Natural killer cell (primary cell): ENCODE measurements around the gene CXorf58. TPM values are rescaled to one million over a fixed set of nuclear protein-coding genes. Genes with fewer than 3 reads are reported as not detected.

ENCODE experiments used
- ATAC-seq, 3 donors: fragments of 150-1000 bp in 2 of 3; fragments of 200-7000 bp in 1 of 3; cut with Tn5 transposase; 1 replicate in 1 of 3; 2 replicates in 2 of 3; pipeline ENCODE4 v1.10.0; 2021; ENCODE audit warnings: mild to moderate bottlenecking in 2 of 3, moderate library complexity in 2 of 3
- DNase-seq, 2 donors: peaks; one replicate each; pipeline versions ENCODE4 v3.0.0 to v3.0.0-alpha.2; 2013 to 2021; ENCODE audit warnings: mixed read lengths in 1 of 2
- H3K27ac ChIP-seq: one replicate; pipeline ENCODE4 v1.5.1; 2013; ENCODE audit warnings: mild to moderate bottlenecking, low read length
- H3K27me3 ChIP-seq: one replicate; pipeline ENCODE4 v1.6.1; 2013; ENCODE audit warnings: low read length; ENCODE audit not compliant: control insufficient read depth, insufficient read depth
- H3K36me3 ChIP-seq: one replicate; pipeline ENCODE4 v1.6.1; 2013; ENCODE audit warnings: low read length; ENCODE audit not compliant: control insufficient read depth, insufficient read depth
- H3K4me1 ChIP-seq: one replicate; pipeline ENCODE4 v1.6.1; 2013; ENCODE audit warnings: low read length; ENCODE audit not compliant: control insufficient read depth, insufficient read depth
- H3K4me3 ChIP-seq: one replicate; pipeline ENCODE4 v1.5.1; 2013; ENCODE audit warnings: low read length
- H3K9me3 ChIP-seq: one replicate; pipeline ENCODE4 v1.6.1; 2013; ENCODE audit warnings: low read length; ENCODE audit not compliant: control insufficient read depth, insufficient read depth
- H3K27ac Mint-ChIP-seq, 2 donors: one replicate each; pipeline ENCODE4 v1.8.0; 2022; ENCODE audit warnings: mild to moderate bottlenecking in 2 of 2, mixed read lengths in 2 of 2, moderate library complexity in 1 of 2
- H3K27me3 Mint-ChIP-seq, 2 donors: one replicate each; pipeline ENCODE4 v1.8.0; 2022; ENCODE audit warnings: low read depth in 2 of 2, mixed read lengths in 2 of 2
- H3K36me3 Mint-ChIP-seq: one replicate; pipeline ENCODE4 v1.8.0; 2022; ENCODE audit warnings: mixed read lengths
- H3K4me1 Mint-ChIP-seq, 2 donors: one replicate each; pipeline ENCODE4 v1.8.0; 2022; ENCODE audit warnings: mixed read lengths in 2 of 2
- H3K4me3 Mint-ChIP-seq: one replicate; pipeline ENCODE4 v1.8.0; 2022; ENCODE audit warnings: mild to moderate bottlenecking, moderate library complexity, mixed read lengths
- H3K9me3 Mint-ChIP-seq, 2 donors: one replicate each; pipeline ENCODE4 v1.8.0; 2022; ENCODE audit warnings: mixed read lengths in 2 of 2
- WGBS: methylation state at CpG from one replicate; pipeline ENCODE4 v1.1.7; 2013; ENCODE audit warnings: missing lambda C conversion rate; ENCODE audit not compliant: insufficient coverage; 5-methylcytosine and 5-hydroxymethylcytosine counted together
- intact Hi-C: fragments of 100-400 bp; cut with micrococcal nuclease; formaldehyde crosslinking; loops from one replicate; pipeline ENCODE4 v1.14.2; 2022
- total RNA-seq, 4 donors: library from RNA; stranded (reverse); fragments of 120-200 nt in 1 of 4; gene quantifications; one replicate each; pipeline versions ENCODE4 v1.2.3 to v1.2.4, GENCODE V29; 2013 to 2022
- TF ChIP-seq, protein P1 (sequence below): fragments of 200-600 bp; IDR thresholded peaks from one replicate; pipeline ENCODE4 v1.8.0; 2022; ENCODE audit warnings: antibody characterized with exemption

The CXorf58 gene
- total RNA-seq, 3 donors from 2014 or later (not counting 1 experiment from before 2014, with no cell fraction given) = not detected

DNA sequence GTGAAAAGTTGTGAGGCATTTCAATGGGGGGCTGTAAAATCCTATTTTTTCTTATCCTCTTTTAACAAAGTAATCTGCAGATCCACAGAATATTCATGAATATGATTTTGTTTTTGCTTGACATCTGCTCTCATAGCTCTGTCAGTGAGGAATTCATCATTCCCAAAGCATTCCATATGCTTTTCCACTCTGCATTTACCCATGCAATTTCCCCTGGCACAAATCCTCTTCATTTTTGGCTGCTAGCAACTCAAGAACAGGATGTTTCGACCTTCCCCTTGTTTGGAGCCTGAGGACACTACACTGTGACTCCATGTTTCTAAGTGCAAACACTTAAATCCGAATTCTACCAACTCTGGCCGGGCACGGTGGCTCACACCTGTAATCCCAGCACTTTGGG, 70.7 kb downstream of the CXorf58 start:
- H3K27ac Mint-ChIP-seq = no peak overlapping the region
- intact Hi-C loops = no loop called here

DNA sequence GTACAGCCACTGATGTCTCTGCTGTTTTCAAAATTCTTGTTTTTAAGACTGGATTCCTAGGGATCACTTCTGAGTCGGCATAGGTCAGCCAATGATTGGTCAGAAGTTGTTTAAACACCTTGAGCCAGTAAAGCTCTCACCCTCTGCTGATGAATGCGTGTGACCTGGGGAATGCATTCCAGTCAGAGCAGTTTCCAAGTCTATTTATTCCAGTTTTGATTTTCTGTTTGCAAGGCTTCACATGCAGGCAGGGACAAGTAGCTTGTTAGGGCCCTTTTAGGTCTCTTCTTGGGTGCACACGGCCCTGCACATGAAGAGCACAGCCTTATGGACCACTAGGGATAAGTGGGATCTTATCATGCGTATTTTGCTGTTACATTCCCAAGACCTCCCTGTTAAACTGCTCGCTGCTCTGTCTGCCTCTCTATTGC, 72.2 kb downstream of the CXorf58 start:
- Mint-ChIP-seq H3K9me3 (no peaks in the 10 kb centered on the region), H3K27me3 (peaks cover 0 to 8% of the 10 kb centered on the region in 2 donors), H3K4me3 (no peak overlapping the region), H3K4me1 (peaks cover 0 to 5% of the 10 kb centered on the region in 2 donors), H3K36me3 (no peaks in the 10 kb centered on the region), H3K27ac (no peak overlapping the region)
- no peaks in the 10 kb centered on the region for H3K4me1 ChIP-seq
- H3K9me3 ChIP-seq = no peaks in the 10 kb centered on the region
- intact Hi-C loops = no loop called here
- H3K27me3 ChIP-seq = no peaks in the 10 kb centered on the region
- ATAC-seq = no peak
- H3K4me3 ChIP-seq = no peak overlapping the region
- 100% methylated on average over 4 of the region's 5 CpGs for WGBS
- no peak overlapping the region for H3K27ac ChIP-seq
- no peak for DNase-seq
- H3K36me3 ChIP-seq = no peaks in the 10 kb centered on the region
- TF ChIP-seq, protein P1, sequence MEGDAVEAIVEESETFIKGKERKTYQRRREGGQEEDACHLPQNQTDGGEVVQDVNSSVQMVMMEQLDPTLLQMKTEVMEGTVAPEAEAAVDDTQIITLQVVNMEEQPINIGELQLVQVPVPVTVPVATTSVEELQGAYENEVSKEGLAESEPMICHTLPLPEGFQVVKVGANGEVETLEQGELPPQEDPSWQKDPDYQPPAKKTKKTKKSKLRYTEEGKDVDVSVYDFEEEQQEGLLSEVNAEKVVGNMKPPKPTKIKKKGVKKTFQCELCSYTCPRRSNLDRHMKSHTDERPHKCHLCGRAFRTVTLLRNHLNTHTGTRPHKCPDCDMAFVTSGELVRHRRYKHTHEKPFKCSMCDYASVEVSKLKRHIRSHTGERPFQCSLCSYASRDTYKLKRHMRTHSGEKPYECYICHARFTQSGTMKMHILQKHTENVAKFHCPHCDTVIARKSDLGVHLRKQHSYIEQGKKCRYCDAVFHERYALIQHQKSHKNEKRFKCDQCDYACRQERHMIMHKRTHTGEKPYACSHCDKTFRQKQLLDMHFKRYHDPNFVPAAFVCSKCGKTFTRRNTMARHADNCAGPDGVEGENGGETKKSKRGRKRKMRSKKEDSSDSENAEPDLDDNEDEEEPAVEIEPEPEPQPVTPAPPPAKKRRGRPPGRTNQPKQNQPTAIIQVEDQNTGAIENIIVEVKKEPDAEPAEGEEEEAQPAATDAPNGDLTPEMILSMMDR = no peak

More for the DNA sequence above, 70.7 kb downstream of the CXorf58 start:
- Mint-ChIP-seq H3K4me3 (no peak overlapping the region), H3K27me3 (peaks cover 0 to 8% of the 10 kb centered on the region in 2 donors), H3K36me3 (no peaks in the 10 kb centered on the region), H3K4me1 (peaks cover 0 to 5% of the 10 kb centered on the region in 2 donors), H3K9me3 (no peaks in the 10 kb centered on the region)
- no peaks in the 10 kb centered on the region for H3K27me3 ChIP-seq
- DNase-seq (no peak), ATAC-seq (no peak)
- no peaks in the 10 kb centered on the region for H3K4me1 ChIP-seq
- WGBS = 94% methylated on average over 4 of the region's 4 CpGs
- no peak overlapping the region for H3K4me3 ChIP-seq
- H3K9me3 ChIP-seq = no peaks in the 10 kb centered on the region
- no peaks in the 10 kb centered on the region for H3K36me3 ChIP-seq
- TF ChIP-seq, protein P1 = no peak
- no peak overlapping the region for H3K27ac ChIP-seq

DNA sequence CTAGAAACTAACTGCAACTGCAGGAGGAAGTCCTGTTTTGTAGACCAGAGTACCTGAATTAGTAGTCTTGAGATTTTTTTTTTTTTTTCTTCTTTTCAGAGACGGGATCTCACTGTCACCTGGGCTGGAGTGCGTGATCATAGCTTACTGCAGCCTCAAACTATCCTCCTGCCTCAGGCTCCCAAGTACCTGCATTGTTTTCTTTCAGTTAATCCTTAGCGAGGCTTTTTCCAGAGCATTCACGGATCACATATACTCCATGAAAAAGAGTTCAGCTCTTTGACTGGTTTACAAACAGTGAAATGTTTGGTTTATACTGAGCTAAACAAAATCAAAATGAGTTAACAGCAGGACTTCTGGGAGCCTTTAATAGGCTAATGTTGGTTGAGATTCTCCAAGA, 73.4 kb downstream of the CXorf58 start:
- Mint-ChIP-seq H3K4me1 (peaks cover 0 to 5% of the 10 kb centered on the region in 2 donors), H3K27ac (no peak overlapping the region), H3K27me3 (peaks cover 0 to 8% of the 10 kb centered on the region in 2 donors), H3K36me3 (no peaks in the 10 kb centered on the region), H3K9me3 (no peaks in the 10 kb centered on the region), H3K4me3 (no peak overlapping the region)
- no peak overlapping the region for H3K27ac ChIP-seq
- intact Hi-C loops = no loop called here
- no peaks in the 10 kb centered on the region for H3K36me3 ChIP-seq
- DNase-seq = no peak
- 91% methylated on average over 3 of the region's 4 CpGs for WGBS
- H3K4me1 ChIP-seq = no peaks in the 10 kb centered on the region
- TF ChIP-seq, protein P1 = no peak
- no peaks in the 10 kb centered on the region for H3K27me3 ChIP-seq
- no peak for ATAC-seq
- no peak overlapping the region for H3K4me3 ChIP-seq
- no peaks in the 10 kb centered on the region for H3K9me3 ChIP-seq

DNA sequence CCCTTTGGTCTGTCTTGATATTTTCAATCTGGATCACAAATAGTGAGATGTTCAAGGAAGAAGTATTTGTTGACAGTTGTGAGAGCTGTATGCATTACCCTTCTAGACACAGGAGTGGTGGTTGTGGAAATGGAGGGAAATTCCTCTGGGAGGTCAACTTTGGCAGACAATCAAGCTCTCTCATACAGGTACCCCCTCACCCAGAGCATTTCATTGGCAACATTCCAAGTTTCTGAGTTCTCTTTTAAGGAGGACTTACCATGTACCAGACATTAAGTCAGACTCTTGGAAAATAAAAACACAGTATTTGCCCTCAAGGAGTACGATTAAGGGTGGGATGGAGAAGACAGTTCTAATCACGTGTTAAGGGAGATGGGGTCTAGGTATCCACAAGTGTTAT, 73.9 kb downstream of the CXorf58 start:
- H3K27me3 Mint-ChIP-seq = peaks cover 0 to 8% of the 10 kb centered on the region in 2 donors
- Histone ChIP-seq H3K4me1 (no peaks in the 10 kb centered on the region), H3K9me3 (no peaks in the 10 kb centered on the region), H3K27me3 (no peaks in the 10 kb centered on the region), H3K27ac (no peak overlapping the region), H3K4me3 (no peak overlapping the region), H3K36me3 (no peaks in the 10 kb centered on the region)
- intact Hi-C loops = no loop called here
- WGBS = 93% methylated on average over 2 of the region's 2 CpGs
- DNase-seq = no peak
- peak overlapping the region in 1 of 2 donors; percentile 71 for H3K27ac Mint-ChIP-seq
- H3K4me3 Mint-ChIP-seq = no peak overlapping the region
- H3K36me3 Mint-ChIP-seq = no peaks in the 10 kb centered on the region
- H3K9me3 Mint-ChIP-seq = no peaks in the 10 kb centered on the region
- TF ChIP-seq, protein P1 = no peak
- H3K4me1 Mint-ChIP-seq = peaks cover 0 to 5% of the 10 kb centered on the region in 2 donors
- ATAC-seq = no peak
